ENCODE measurements around the gene AVEN.
A peak's percentile ranks its signal among the peaks of the same experiment; 100 is the strongest.

The AVEN gene

GRCh38 chr15:33882921-33883320 lies 156.1 kb downstream of the AVEN start:
- TF ChIP-seq, protein P1, sequence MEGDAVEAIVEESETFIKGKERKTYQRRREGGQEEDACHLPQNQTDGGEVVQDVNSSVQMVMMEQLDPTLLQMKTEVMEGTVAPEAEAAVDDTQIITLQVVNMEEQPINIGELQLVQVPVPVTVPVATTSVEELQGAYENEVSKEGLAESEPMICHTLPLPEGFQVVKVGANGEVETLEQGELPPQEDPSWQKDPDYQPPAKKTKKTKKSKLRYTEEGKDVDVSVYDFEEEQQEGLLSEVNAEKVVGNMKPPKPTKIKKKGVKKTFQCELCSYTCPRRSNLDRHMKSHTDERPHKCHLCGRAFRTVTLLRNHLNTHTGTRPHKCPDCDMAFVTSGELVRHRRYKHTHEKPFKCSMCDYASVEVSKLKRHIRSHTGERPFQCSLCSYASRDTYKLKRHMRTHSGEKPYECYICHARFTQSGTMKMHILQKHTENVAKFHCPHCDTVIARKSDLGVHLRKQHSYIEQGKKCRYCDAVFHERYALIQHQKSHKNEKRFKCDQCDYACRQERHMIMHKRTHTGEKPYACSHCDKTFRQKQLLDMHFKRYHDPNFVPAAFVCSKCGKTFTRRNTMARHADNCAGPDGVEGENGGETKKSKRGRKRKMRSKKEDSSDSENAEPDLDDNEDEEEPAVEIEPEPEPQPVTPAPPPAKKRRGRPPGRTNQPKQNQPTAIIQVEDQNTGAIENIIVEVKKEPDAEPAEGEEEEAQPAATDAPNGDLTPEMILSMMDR (conservative IDR thresholded peaks at IDR 0.05): no peak
- no peak overlapping the region for H3K27ac ChIP-seq

GRCh38 chr15:33874156-33874555 lies 164.8 kb downstream of the AVEN start:
- TF ChIP-seq, protein P1 (conservative IDR thresholded peaks at IDR 0.05): no peak
- no peak overlapping the region for H3K27ac ChIP-seq

DNA sequence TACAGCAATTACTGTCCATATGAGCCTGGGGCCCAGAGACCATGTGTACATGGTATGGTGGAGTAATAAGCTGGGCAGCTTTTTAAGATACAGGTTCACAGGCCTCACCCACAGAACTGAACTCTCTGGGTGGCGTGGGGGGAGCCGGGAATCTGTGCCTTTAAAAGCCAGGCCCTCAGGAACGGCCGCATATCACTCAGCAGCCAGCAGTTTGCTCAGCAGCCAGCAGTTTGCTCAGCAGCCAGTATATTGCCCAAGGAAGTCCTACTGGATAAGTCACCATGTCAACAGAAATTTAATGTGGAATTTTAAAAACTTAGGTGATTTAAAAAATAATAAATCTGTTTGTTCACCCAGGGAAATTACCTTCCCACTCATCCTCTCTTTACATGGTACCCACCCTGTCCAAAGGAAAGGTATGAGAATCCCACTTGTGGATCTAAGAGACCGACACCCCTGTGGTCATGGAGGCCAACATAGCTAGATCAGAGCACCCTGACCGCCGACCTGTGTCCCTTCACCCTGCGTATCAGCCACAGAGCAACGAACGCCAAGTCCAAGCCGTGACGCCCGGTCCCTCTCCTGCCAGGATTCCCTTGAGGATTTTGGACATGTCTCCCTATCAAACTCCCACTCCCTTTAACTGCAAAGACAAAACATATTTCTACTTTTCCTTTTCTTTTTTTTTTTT lies 166.4 kb downstream of the AVEN start:
- TF ChIP-seq, protein P1 (conservative IDR thresholded peaks at IDR 0.05): no peak
- no peak overlapping the region for H3K27ac ChIP-seq

GRCh38 chr15:33871980-33872379 lies 167.0 kb downstream of the AVEN start:
- TF ChIP-seq, protein P1 (conservative IDR thresholded peaks at IDR 0.05): no peak
- H3K27ac ChIP-seq: no peak overlapping the region

DNA sequence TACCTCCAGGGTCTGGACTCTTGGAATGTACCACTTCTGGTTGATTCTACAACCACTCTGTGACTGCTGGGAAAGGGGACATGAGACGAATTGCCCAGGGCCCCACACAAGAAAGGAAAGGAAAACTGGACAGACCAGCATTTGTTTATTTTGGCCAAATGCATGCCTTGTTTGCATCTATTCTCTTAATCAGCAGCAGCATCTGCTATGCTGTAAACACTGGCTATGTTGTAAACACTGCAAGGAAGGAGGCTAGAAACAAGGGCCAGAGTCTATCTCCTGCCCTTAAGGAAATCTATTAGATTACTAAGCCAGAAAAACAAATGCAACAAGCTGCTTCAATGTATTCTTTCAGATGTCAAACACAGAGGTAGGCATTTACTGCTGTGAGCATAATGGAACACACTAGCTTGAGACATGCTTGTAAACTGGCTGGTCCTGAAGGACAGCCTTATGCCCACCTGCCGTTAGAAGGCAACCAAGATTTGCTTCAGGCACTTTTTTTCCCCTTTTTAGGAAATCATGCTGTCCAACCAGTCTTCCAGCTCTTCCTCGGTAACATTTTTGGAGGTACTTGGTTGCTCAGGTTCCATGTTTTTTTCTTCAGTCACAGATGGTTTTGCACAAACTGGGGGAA lies 172.8 kb downstream of the AVEN start:
- peak overlapping the region; percentile 62 for H3K27ac ChIP-seq
- TF ChIP-seq, protein P1 (conservative IDR thresholded peaks at IDR 0.05): no peak

DNA sequence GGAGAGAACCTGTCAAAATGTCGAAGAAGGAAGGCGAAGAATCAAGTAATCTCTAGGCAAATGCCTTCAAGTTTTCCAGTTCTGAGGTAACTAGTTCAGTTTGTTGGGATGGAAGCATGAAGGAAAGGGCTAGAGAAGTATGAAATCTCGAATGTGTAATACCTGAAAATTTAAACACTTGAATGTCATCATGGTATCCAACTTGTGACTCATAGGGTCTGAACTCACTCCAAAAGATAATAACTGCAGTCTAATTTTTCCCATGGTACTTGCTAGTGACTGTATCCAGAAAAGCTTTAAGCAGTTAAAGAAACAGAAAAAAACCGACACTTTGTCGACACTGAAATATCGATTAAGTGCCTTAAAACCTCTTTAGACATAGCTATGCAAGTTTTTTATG lies 173.6 kb downstream of the AVEN start:
- TF ChIP-seq, protein P1 (conservative IDR thresholded peaks at IDR 0.05): no peak
- peak overlapping the region; percentile 62 for H3K27ac ChIP-seq

- TF ChIP-seq, protein P1 (conservative IDR thresholded peaks at IDR 0.05): no peak
- no peak overlapping the region; the same call in 1 of the 2 replicates for H3K27ac ChIP-seq
These were observed 174.5 kb downstream of the AVEN start for GRCh38 chr15:33864360-33865075.
